ENCODE measurements around the gene C6orf132.

C6orf132 gene

DNA sequence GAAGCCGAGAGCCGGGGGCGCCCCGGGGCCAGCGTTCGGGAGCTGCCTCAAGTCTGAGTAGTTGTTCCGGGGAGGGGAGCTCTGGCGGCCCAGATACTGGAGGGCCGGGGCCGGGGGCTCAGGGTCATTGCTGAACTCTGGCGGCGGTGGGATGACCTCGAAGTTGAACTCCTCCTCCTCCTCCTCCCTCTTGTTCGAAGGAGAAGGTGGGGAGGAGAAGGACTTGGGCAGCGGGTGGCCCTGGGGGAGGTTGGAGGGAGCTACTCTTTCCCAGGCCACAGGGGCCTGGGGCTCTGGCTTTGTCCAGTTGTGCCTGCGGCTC is 37.7 kb downstream of the C6orf132 start:
- no peak for DNase-seq (ENCODE audit: low spot score)
- no peak for TF ChIP-seq CTCF (IDR thresholded peaks at IDR 0.05; ENCODE audit: extremely low read depth, missing control alignments)

GRCh38 chr6:42104095-42104803 is 38.2 kb downstream of the C6orf132 start:
- peak; percentile 92 for DNase-seq (ENCODE audit: low spot score)
- TF ChIP-seq CTCF (IDR thresholded peaks at IDR 0.05; ENCODE audit: extremely low read depth, missing control alignments) = peak; percentile 93

DNA sequence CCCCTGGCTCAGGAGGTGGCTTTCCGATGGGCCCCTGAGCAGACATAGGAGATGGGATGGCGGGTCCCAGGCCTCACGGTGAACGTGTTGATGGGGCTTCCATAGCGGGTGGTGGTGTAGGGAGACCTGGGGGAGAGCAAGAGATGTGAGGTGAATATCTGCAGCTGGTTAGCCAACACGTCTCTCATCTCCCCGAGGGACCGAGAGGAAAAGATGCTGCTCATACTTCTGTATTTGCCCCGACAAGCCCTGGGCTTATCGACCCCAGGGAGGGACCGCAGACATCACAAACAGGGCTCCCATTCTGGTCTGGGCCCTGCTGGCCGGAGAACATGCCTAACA is 38.7 kb downstream of the C6orf132 start:
- no peak for TF ChIP-seq CTCF (IDR thresholded peaks at IDR 0.05; ENCODE audit: extremely low read depth, missing control alignments)
- DNase-seq (ENCODE audit: low spot score) = no peak

DNA sequence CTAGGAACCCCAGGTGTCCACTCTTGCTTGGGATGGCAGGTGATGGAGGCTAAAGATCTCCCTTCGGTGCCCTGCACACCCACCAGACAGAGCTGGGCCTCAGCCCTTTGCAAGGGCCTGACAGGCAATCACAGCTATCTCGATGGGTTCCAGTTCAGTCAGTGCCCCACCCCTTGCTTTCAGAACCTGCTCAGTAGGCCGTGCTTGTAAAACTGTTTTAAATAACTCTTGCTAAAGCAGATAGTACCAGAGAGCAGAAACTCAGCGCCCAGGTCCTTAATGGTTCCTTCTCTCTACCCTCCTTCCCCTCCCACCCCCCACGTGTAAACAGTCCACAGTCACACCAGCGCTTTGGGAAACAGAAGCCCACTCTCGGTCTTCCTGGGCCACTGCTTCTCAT is 39.2 kb downstream of the C6orf132 start:
- DNase-seq (ENCODE audit: low spot score) = no peak
- no peak for TF ChIP-seq CTCF (IDR thresholded peaks at IDR 0.05; ENCODE audit: extremely low read depth, missing control alignments)

- no peak for DNase-seq (ENCODE audit: low spot score)
- TF ChIP-seq CTCF (IDR thresholded peaks at IDR 0.05; ENCODE audit: extremely low read depth, missing control alignments) = no peak
These were observed 41.2 kb downstream of the C6orf132 start for GRCh38 chr6:42101186-42101657.

- no peak for DNase-seq (ENCODE audit: low spot score)
- no peak for TF ChIP-seq CTCF (IDR thresholded peaks at IDR 0.05; ENCODE audit: extremely low read depth, missing control alignments)
These were observed 42.2 kb downstream of the C6orf132 start for GRCh38 chr6:42100029-42100901.

DNA sequence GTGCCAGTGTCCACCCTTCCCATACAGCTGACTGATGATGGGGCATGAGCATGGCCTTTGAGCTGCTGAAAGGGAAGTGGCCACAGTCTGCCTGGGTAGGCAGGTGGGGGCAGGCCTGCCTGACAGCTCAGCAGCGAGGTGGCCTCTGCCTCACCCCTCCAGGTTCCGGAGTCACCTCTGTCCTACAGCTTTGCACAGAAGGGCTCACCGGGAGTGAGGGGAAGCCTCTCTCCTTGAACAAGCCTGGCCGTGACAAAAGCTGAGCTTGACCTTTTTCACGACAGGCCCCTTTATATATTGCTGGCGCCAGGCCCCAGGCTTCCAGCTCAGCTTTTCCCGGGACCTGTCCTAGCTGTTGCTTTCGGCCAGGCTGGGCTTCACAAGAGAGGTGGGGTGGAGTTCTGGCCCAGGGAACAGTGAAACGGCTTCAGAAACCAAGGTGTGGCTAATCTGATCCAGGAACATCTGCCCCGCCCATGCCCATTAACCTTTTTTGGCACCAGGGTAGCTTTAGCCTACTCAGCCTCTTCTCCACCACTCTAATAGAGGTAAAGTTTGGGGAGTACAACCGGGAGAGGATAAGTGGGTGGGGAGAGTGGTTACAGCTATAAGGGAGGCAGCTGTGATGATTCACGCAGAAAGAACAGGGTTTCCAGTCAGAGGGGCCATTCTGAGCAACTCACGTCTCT is 42.9 kb downstream of the C6orf132 start:
- DNase-seq (ENCODE audit: low spot score) = no peak
- TF ChIP-seq CTCF (IDR thresholded peaks at IDR 0.05; ENCODE audit: extremely low read depth, missing control alignments) = no peak
